NCI-H510A (cell line): ENCODE measurements around the gene LDLRAD4.
A peak's percentile ranks its signal among the peaks of the same experiment; 100 is the strongest.

Source experiments
- DNase-seq: peaks from one replicate; lab custom pipeline; 2025; lab: John Stamatoyannopoulos, UW

Gene LDLRAD4

GRCh38 chr18:13218368-13218991, at the start of gene LDLRAD4:
Gene LDLRAD4 (plus strand): TSS chr18:13218760.
- peak; percentile 11 for DNase-seq

- DNase-seq, result no peak
Measured at GRCh38 chr18:13173578-13174145, 44.9 kb upstream of the LDLRAD4 start.

- DNase-seq, result no peak
Measured at GRCh38 chr18:13175266-13175665, 43.3 kb upstream of the LDLRAD4 start.

GRCh38 chr18:13175754-13176210, 42.8 kb upstream of the LDLRAD4 start:
- DNase-seq, result no peak

- DNase-seq, result no peak
Measured at GRCh38 chr18:13176847-13177246, 41.7 kb upstream of the LDLRAD4 start.

- no peak for DNase-seq
Measured at GRCh38 chr18:13178197-13178596, 40.4 kb upstream of the LDLRAD4 start.

- DNase-seq, result no peak
Measured at GRCh38 chr18:13178976-13179375, 39.6 kb upstream of the LDLRAD4 start.

GRCh38 chr18:13179566-13180113, 38.9 kb upstream of the LDLRAD4 start:
- DNase-seq, result no peak

- DNase-seq, result no peak
Measured at GRCh38 chr18:13180614-13181375, 37.8 kb upstream of the LDLRAD4 start.

GRCh38 chr18:13181765-13182164, 36.8 kb upstream of the LDLRAD4 start:
- no peak for DNase-seq

- no peak for DNase-seq
Measured at GRCh38 chr18:13183359-13183758, 35.2 kb upstream of the LDLRAD4 start.

GRCh38 chr18:13183790-13184189, 34.8 kb upstream of the LDLRAD4 start:
- DNase-seq, result no peak

GRCh38 chr18:13184396-13184795, 34.2 kb upstream of the LDLRAD4 start:
- no peak for DNase-seq

- no peak for DNase-seq
Measured at GRCh38 chr18:13185675-13186198, 32.8 kb upstream of the LDLRAD4 start.

GRCh38 chr18:13186687-13187086, 31.9 kb upstream of the LDLRAD4 start:
- DNase-seq, result no peak

GRCh38 chr18:13187498-13187897, 31.1 kb upstream of the LDLRAD4 start:
- no peak for DNase-seq

- DNase-seq, result no peak
Measured at GRCh38 chr18:13191031-13191430, 27.5 kb upstream of the LDLRAD4 start.

- DNase-seq, result no peak
Measured at GRCh38 chr18:13191779-13192178, 26.8 kb upstream of the LDLRAD4 start.

GRCh38 chr18:13192970-13193369, 25.6 kb upstream of the LDLRAD4 start:
- no peak for DNase-seq

GRCh38 chr18:13194239-13194638, 24.3 kb upstream of the LDLRAD4 start:
- DNase-seq, result no peak

GRCh38 chr18:13198701-13199100, 19.9 kb upstream of the LDLRAD4 start:
- no peak for DNase-seq

GRCh38 chr18:13199169-13199568, 19.4 kb upstream of the LDLRAD4 start:
- no peak for DNase-seq

- no peak for DNase-seq
Measured at GRCh38 chr18:13201292-13201691, 17.3 kb upstream of the LDLRAD4 start.
